ENCODE measurements around the gene GOLGA3.

DNA sequence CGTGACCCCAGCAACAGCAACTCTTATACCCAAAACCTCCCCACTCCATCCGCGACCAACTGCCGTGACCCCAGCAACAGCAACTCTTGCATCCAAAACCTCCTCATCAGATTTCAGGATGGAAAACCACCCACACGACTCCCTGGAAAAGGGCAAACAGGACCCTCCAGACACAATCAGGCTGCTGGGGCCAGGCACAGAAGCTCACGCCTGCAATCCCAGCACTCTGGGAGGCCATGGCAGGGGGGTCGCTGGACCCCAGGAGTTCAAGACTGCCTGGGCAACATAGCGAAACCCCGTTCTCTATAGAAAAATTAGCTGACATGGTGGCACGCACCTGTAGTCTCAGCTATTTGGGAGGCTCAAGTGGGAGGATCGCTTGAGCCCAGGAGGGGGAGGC is 98.3 kb downstream of the GOLGA3 start:
- no peak for TF ChIP-seq FOXM1 (IDR thresholded peaks at IDR 0.05; ENCODE audit: borderline replicate concordance)
- no peak for TF ChIP-seq TARDBP (IDR thresholded peaks at IDR 0.05)
- no peak for TF ChIP-seq SP1 (IDR thresholded peaks at IDR 0.05)
- no peak for TF ChIP-seq FOXA1 (IDR thresholded peaks at IDR 0.05)
- no peak for TF ChIP-seq NFRKB (IDR thresholded peaks at IDR 0.05)
- TF ChIP-seq ZNF384 (IDR thresholded peaks at IDR 0.05) = no peak
- TF ChIP-seq, protein P1, sequence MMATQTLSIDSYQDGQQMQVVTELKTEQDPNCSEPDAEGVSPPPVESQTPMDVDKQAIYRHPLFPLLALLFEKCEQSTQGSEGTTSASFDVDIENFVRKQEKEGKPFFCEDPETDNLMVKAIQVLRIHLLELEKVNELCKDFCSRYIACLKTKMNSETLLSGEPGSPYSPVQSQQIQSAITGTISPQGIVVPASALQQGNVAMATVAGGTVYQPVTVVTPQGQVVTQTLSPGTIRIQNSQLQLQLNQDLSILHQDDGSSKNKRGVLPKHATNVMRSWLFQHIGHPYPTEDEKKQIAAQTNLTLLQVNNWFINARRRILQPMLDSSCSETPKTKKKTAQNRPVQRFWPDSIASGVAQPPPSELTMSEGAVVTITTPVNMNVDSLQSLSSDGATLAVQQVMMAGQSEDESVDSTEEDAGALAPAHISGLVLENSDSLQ (IDR thresholded peaks at IDR 0.05) = no peak
- no peak for TF ChIP-seq SUZ12 (IDR thresholded peaks at IDR 0.05)
- no peak for TF ChIP-seq ELF4 (IDR thresholded peaks at IDR 0.05)
- TF ChIP-seq ARNT (IDR thresholded peaks at IDR 0.05) = no peak
- no peak for TF ChIP-seq BHLHE40 (IDR thresholded peaks at IDR 0.05; ENCODE audit: borderline replicate concordance)
- TF ChIP-seq HDGF (IDR thresholded peaks at IDR 0.05; ENCODE audit: borderline replicate concordance) = no peak
- no peak for TF ChIP-seq FOXK2 (IDR thresholded peaks at IDR 0.05)
- TF ChIP-seq L3MBTL2 (conservative IDR thresholded peaks at IDR 0.05) = no peak

Measured in HEK293T (cell line).